B cell (primary cell): Measurements from ENCODE around the gene LCN1. TPM values are rescaled to one million over a fixed set of nuclear protein-coding genes. Genes with fewer than 3 reads are reported as not detected.

ENCODE experiments used
- ATAC-seq: fragments of 200-7000 bp; cut with Tn5 transposase; one replicate; pipeline ENCODE4 v1.10.0; 2021; ENCODE audit warnings: low read depth, mild to moderate bottlenecking, moderate number of reproducible peaks, moderate library complexity
- CTCF ChIA-PET: fragments of 350-600 bp; sonication (Branson Sonifier 250); formaldehyde crosslinking; loops from one replicate; lab custom pipeline; 2021; ENCODE audit warnings: antibody characterized with exemption, inconsistent platforms; lab: Charles Lee
- POLR2A ChIA-PET: fragments of 350-600 bp; sonication (Branson Sonifier 250); formaldehyde crosslinking; loops from one replicate; lab custom pipeline; 2021; ENCODE audit warnings: antibody characterized with exemption; lab: Charles Lee
- DNase-seq: peaks from one replicate; pipeline ENCODE4 v3.0.0; 2013
- H2AFZ ChIP-seq: 2 replicates; pipeline ENCODE4 v1.6.1; 2012; ENCODE audit warnings: mild to moderate bottlenecking, low read depth, low read length; ENCODE audit not compliant: insufficient read depth, poor library complexity, severe bottlenecking
- H3K27ac ChIP-seq, 2 donors: 1 replicate in 1 of 2; 2 replicates in 1 of 2; pipeline ENCODE4 v1.5.1; 2012 to 2013; ENCODE audit warnings: low read length in 2 of 2, mild to moderate bottlenecking in 2 of 2, moderate library complexity in 1 of 2
- H3K27me3 ChIP-seq, 4 experiments: fragments of 200-600 bp in 1 of 4; sonication (generic) in 1 of 4; replicated peaks in 1 of 4; 1 replicate in 2 of 4; 2 replicates in 2 of 4; pipeline versions ENCODE4 v1.6.1 to v1.7.0; 2013 to 2016; ENCODE audit warnings: low read length in 3 of 4, mild to moderate bottlenecking in 2 of 4, mixed read lengths in 1 of 4, moderate library complexity in 1 of 4; ENCODE audit not compliant: insufficient read depth in 4 of 4, control insufficient read depth in 3 of 4; ENCODE audit errors: control extremely low read depth in 1 of 4
- H3K36me3 ChIP-seq, 2 experiments: replicated peaks in 1 of 2; 1 replicate in 1 of 2; 2 replicates in 1 of 2; pipeline versions ENCODE4 v1.6.1 to v1.7.1; 2013; ENCODE audit warnings: low read length in 1 of 2; ENCODE audit not compliant: insufficient read depth in 2 of 2, control insufficient read depth in 1 of 2; ENCODE audit errors: control extremely low read depth in 1 of 2, extremely low read depth in 1 of 2
- H3K4me1 ChIP-seq, 2 donors: fragments of 200-600 bp in 1 of 2; sonication (generic) in 1 of 2; 1 replicate in 1 of 2; 2 replicates in 1 of 2; pipeline versions ENCODE4 v1.5.1 to v1.6.1; 2013 to 2017; ENCODE audit warnings: low read length in 2 of 2; ENCODE audit not compliant: control insufficient read depth in 2 of 2, insufficient read depth in 2 of 2
- H3K4me2 ChIP-seq: replicated peaks from 2 replicates; pipeline ENCODE3; 2012; ENCODE audit warnings: mild to moderate bottlenecking, low read depth, low read length; ENCODE audit not compliant: poor library complexity, severe bottlenecking
- H3K4me3 ChIP-seq, 5 experiments: fragments of 200-600 bp in 1 of 5; sonication (generic) in 1 of 5; 1 replicate in 3 of 5; 2 replicates in 2 of 5; pipeline versions ENCODE4 v1.5.1 to v1.7.0; 2011 to 2016; ENCODE audit warnings: low read length in 4 of 5, mild to moderate bottlenecking in 4 of 5, low read depth in 2 of 5, control low read depth in 1 of 5, moderate library complexity in 1 of 5; ENCODE audit not compliant: insufficient read depth in 1 of 5; ENCODE audit errors: control extremely low read depth in 1 of 5, extremely low read depth in 1 of 5
- H3K79me2 ChIP-seq: fragments of 200-600 bp; sonication (generic); one replicate; pipeline ENCODE4 v1.6.0; 2016; ENCODE audit warnings: low read length; ENCODE audit not compliant: control insufficient read depth, insufficient read depth
- H3K9ac ChIP-seq: fragments of 200-600 bp; sonication (generic); 2 replicates; pipeline ENCODE4 v1.6.1; 2017; ENCODE audit warnings: mild to moderate bottlenecking, low read length, moderate library complexity
- H3K9me3 ChIP-seq, 3 donors: one replicate each; pipeline versions ENCODE4 v1.6.1 to v1.7.1; 2013; ENCODE audit warnings: low read length in 2 of 3; ENCODE audit not compliant: control insufficient read depth in 2 of 3, insufficient read depth in 1 of 3; ENCODE audit errors: control extremely low read depth in 1 of 3
- H4K20me1 ChIP-seq: 2 replicates; pipeline ENCODE4 v1.6.0; 2012; ENCODE audit warnings: mild to moderate bottlenecking, low read length; ENCODE audit not compliant: insufficient read depth, control insufficient read depth, poor library complexity, severe bottlenecking
- H3K27ac Mint-ChIP-seq: one replicate; pipeline ENCODE4 v1.8.0; 2021; ENCODE audit warnings: mixed read lengths
- H3K27me3 Mint-ChIP-seq: one replicate; pipeline ENCODE4 v1.8.0; 2021; ENCODE audit warnings: mixed read lengths
- H3K4me1 Mint-ChIP-seq: one replicate; pipeline ENCODE4 v1.8.0; 2021; ENCODE audit warnings: mixed read lengths
- H3K4me3 Mint-ChIP-seq: one replicate; pipeline ENCODE4 v1.8.0; 2021; ENCODE audit warnings: mixed read lengths
- H3K9me3 Mint-ChIP-seq: one replicate; pipeline ENCODE4 v1.8.0; 2022; ENCODE audit warnings: mixed read lengths; ENCODE audit not compliant: insufficient read depth
- CTCF ChIP-seq: fragments of 200-600 bp; IDR thresholded peaks from one replicate; pipeline ENCODE4 v1.8.0; 2022; ENCODE audit warnings: antibody characterized with exemption, mild to moderate bottlenecking
- EZH2 ChIP-seq: IDR thresholded peaks from 2 replicates; pipeline ENCODE4 v1.6.1; 2012; ENCODE audit warnings: borderline replicate concordance, low read depth, mild to moderate bottlenecking, moderate library complexity, low read length; ENCODE audit not compliant: insufficient read depth, poor library complexity, severe bottlenecking
- WGBS: methylation state at CpG from one replicate; pipeline ENCODE4 v1.1.5; 2013; ENCODE audit warnings: missing lambda C conversion rate; ENCODE audit not compliant: insufficient coverage; 5-methylcytosine and 5-hydroxymethylcytosine counted together
- intact Hi-C: fragments of 100-400 bp; cut with micrococcal nuclease; formaldehyde crosslinking; loops from one replicate; pipeline ENCODE4 v1.10.0; 2022
- polyA plus RNA-seq: library from polyadenylated mRNA; depleted of rRNA; stranded (reverse); fragments of >200 nt; gene quantifications from 2 replicates; pipeline ENCODE4 v1.2.3, GENCODE V29; 2012
- total RNA-seq, 2 donors: library from RNA; stranded (reverse); fragments of 120-200 nt in 1 of 2; gene quantifications; 1 replicate in 1 of 2; 2 replicates in 1 of 2; pipeline versions ENCODE4 v1.2.3 to v1.2.4, GENCODE V29; 2013 to 2022

Gene LCN1
- total and polyA plus RNA-seq, 2 donors (not counting 1 experiment from before 2014, with no cell fraction given): not detected

- TF ChIP-seq EZH2: no peak
- no peak for TF ChIP-seq CTCF
- ATAC-seq (no peak), DNase-seq (no peak)
- ChIA-PET POLR2A (no interaction called here), CTCF (no interaction called here)
- Mint-ChIP-seq H3K4me3 (no peak overlapping the region), H3K4me1 (no peaks in the 10 kb centered on the region), H3K27me3 (peaks cover 9% of the 10 kb centered on the region), H3K9me3 (no peaks in the 10 kb centered on the region), H3K27ac (no peak overlapping the region)
- Histone ChIP-seq H3K27me3 (peaks cover 0 to 2% (median under 1%) of the 10 kb centered on the region in 4 experiments), H3K4me3 (no peak overlapping the region), H3K27ac (no peak overlapping the region), H3K9ac (no peak overlapping the region), H2AFZ (no peak overlapping the region), H4K20me1 (no peaks in the 10 kb centered on the region), H3K36me3 (no peaks in the 10 kb centered on the region), H3K79me2 (no peaks in the 10 kb centered on the region), H3K9me3 (peaks cover 0 to 4% (median 0%) of the 10 kb centered on the region in 3 donors), H3K4me2 (no peak overlapping the region), H3K4me1 (no peaks in the 10 kb centered on the region)
- 85% methylated on average over 15 of the region's 17 CpGs for WGBS
- intact Hi-C loops: no loop called here
Measured at GRCh38 chr9:135562235-135562745, 41.0 kb downstream of the LCN1 start.

GRCh38 chr9:135563039-135563476 lies 41.8 kb downstream of the LCN1 start:
- Histone ChIP-seq H4K20me1 (no peaks in the 10 kb centered on the region), H3K4me1 (no peaks in the 10 kb centered on the region), H3K4me3 (no peak overlapping the region), H3K27me3 (peaks cover 0 to 2% (median under 1%) of the 10 kb centered on the region in 4 experiments), H3K4me2 (no peak overlapping the region), H3K27ac (no peak overlapping the region), H3K79me2 (no peaks in the 10 kb centered on the region), H3K36me3 (no peaks in the 10 kb centered on the region), H3K9ac (no peak overlapping the region), H2AFZ (no peak overlapping the region), H3K9me3 (peaks cover 0 to 4% (median 0%) of the 10 kb centered on the region in 3 donors)
- ATAC-seq (no peak), DNase-seq (no peak)
- no peak overlapping the region for H3K4me3 Mint-ChIP-seq
- 67% methylated on average over 1 of the region's 1 CpG for WGBS
- intact Hi-C loops: no loop called here
- H3K27ac Mint-ChIP-seq: no peak overlapping the region
- TF ChIP-seq CTCF (no peak), EZH2 (no peak)
- no peaks in the 10 kb centered on the region for H3K9me3 Mint-ChIP-seq
- ChIA-PET CTCF (no interaction called here), POLR2A (no interaction called here)
- no peaks in the 10 kb centered on the region for H3K4me1 Mint-ChIP-seq
- H3K27me3 Mint-ChIP-seq: peaks cover 10% of the 10 kb centered on the region
